BLaER1 (cell line): ENCODE data around the gene ATG7.

Experiments
- H3K27ac ChIP-seq: shearing (Covaris generic); formaldehyde crosslinking; 2 replicates; pipeline ENCODE4 v1.8.1; 2022
- H3K27me3 ChIP-seq: shearing (Covaris generic); formaldehyde crosslinking; 2 replicates; pipeline ENCODE4 v1.8.1; 2022
- H3K36me3 ChIP-seq: shearing (Covaris generic); formaldehyde crosslinking; 2 replicates; pipeline ENCODE4 v1.8.1; 2022
- H3K4me1 ChIP-seq: shearing (Covaris generic); formaldehyde crosslinking; 2 replicates; pipeline ENCODE4 v1.8.1; 2022
- H3K4me2 ChIP-seq: shearing (Covaris generic); formaldehyde crosslinking; 2 replicates; pipeline ENCODE4 v1.8.1; 2022
- H3K4me3 ChIP-seq: shearing (Covaris generic); formaldehyde crosslinking; 2 replicates; pipeline ENCODE4 v1.8.1; 2022
- H3K9ac ChIP-seq: shearing (Covaris generic); formaldehyde crosslinking; 2 replicates; pipeline ENCODE4 v1.8.1; 2022
- H3K9me3 ChIP-seq: shearing (Covaris generic); formaldehyde crosslinking; 2 replicates; pipeline ENCODE4 v1.8.1; 2022
- H4K20me1 ChIP-seq: shearing (Covaris generic); formaldehyde crosslinking; 2 replicates; pipeline ENCODE4 v1.8.1; 2022
- Cebpa-rat ChIP-seq: shearing (Covaris generic); IDR thresholded peaks from 2 replicates; pipeline ENCODE4 v1.8.1; 2022

ATG7 gene

DNA sequence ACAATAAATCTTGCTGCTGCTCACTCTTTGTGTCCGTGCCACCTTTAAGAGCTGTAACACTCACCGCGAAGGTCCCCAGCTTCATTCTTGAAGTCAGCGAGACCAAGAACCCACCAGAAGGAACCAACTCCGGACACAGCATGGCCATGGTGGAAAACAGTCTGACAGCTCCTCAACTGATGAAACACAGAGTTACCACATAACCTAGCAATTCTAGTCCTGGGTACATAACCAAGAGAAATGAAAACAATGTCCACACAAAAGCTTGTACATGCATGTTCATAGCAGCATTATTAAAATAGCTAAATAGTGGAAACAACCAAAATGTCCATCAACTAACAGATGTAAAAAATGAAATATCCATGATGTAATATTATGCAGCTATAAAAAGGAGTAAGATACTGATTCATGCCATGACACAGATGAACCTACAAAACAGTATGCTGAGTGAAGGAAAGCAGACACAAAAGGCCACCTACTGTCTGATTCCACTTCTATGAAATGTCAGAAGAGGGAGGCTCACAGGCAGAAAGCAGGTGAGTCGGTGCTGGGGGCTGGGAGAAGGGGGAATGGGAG is 334.8 kb downstream of the ATG7 start:
- Histone ChIP-seq H3K4me2 (no peak overlapping the region), H3K27me3 (no peaks in the 10 kb centered on the region), H4K20me1 (peaks cover 97% of the 10 kb centered on the region), H3K27ac (no peak overlapping the region), H3K36me3 (peaks cover 66% of the 10 kb centered on the region), H3K9ac (no peak overlapping the region), H3K4me3 (no peak overlapping the region), H3K9me3 (no peaks in the 10 kb centered on the region), H3K4me1 (peaks cover 26% of the 10 kb centered on the region)
- TF ChIP-seq Cebpa-rat, result no peak
